Mucosa of stomach (tissue), 1 donor: ENCODE data around the gene COQ7.
A peak's percentile ranks its signal among the peaks of the same experiment; 100 is the strongest.

ENCODE experiments used
- H3K27me3 ChIP-seq: one replicate; pipeline ENCODE4 v1.7.0; 2013; ENCODE audit warnings: mild to moderate bottlenecking, low read length; ENCODE audit not compliant: control insufficient read depth, insufficient read depth
- H3K36me3 ChIP-seq: one replicate; pipeline ENCODE4 v1.7.0; 2013; ENCODE audit warnings: low read length; ENCODE audit not compliant: control insufficient read depth, insufficient read depth
- H3K4me1 ChIP-seq: one replicate; pipeline ENCODE4 v1.7.0; 2013; ENCODE audit warnings: mild to moderate bottlenecking, low read length; ENCODE audit not compliant: control insufficient read depth, insufficient read depth
- H3K4me3 ChIP-seq: one replicate; pipeline ENCODE4 v1.7.0; 2013; ENCODE audit warnings: low read length
- H3K9ac ChIP-seq: one replicate; pipeline ENCODE4 v1.7.0; 2013; ENCODE audit warnings: mild to moderate bottlenecking, low read length, moderate library complexity
- H3K9me3 ChIP-seq: one replicate; pipeline ENCODE4 v1.7.0; 2013; ENCODE audit warnings: mild to moderate bottlenecking, low read length, moderate library complexity; ENCODE audit not compliant: control insufficient read depth
- donor health status: Pancreatic carcinoma.

Gene COQ7

DNA sequence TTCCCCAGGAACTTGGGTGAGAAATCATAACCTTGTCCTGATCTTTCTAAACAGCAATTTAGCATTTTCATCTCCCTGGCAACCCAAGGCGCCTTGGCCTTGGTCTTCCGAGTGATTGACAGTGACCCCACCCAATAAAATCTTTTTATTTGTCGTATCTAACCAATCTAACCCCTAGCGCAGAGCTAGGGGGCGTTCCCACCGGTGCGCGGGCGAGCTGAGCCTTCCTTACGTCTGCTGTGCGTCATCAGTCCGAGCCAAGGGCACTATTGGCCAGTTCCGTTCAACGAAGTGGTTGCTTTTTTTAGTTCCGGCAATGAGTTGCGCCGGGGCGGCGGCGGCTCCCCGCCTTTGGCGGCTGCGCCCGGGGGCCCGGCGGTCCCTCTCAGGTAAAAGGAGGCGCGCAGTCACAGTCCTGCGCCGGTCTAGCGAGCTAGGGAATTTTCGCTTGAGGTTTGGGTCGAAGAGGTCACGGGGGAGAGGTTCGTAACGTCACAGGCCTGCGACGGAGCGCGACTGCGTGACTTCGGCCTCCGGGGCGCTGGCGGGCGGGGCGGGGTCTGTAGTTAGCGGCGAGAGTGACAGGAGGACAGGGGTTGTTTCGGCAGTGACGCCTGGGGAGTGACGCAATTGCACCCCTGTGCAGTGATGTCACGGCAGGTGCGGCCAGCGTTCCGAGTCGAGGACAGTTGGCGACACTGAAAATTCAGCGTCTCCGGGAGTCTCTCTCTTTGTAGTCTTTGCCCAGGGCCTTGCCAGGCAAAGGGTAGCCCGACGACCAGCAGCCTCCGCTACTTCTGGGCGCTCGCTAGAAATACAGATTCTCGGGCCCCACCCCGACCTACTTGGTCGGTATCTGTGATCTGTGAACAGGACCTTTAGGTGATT, at the start of gene COQ7:
Gene COQ7 (plus strand): TSS at position 266 of the 888 bp plus-strand sequence. CDS start 51 bp downstream, at position 317.
- Histone ChIP-seq H3K4me3 (peak within 1 kb of the TSS; percentile 95), H3K36me3 (no peaks in the 10 kb centered on the region), H3K4me1 (peaks cover 11% of the 10 kb centered on the region), H3K9me3 (no peaks in the 10 kb centered on the region), H3K27me3 (no peaks in the 10 kb centered on the region), H3K9ac (peak within 1 kb of the TSS; percentile 98)

DNA sequence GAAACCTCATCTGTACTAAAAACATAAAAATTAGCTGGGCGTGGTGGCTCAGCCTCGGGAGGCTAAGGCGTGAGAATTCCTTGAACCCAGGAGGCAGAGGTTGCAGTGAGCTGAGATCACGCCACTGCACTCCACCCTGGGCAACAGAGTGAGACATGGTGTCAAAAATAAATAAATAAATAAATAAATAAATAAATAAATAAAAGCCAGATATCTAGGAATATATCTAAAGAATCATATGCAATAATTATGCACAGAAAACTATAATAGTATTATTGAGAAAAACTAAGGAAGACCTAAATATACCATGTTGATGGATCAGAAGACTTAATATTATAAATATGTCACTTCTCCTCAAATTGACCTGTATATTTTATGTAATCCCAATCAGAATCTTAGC, 46.7 kb upstream of the COQ7 start:
- peaks cover 5% of the 10 kb centered on the region for H3K36me3 ChIP-seq
- H3K9me3 ChIP-seq: no peaks in the 10 kb centered on the region
- H3K4me3 ChIP-seq: no peak overlapping the region
- no peaks in the 10 kb centered on the region for H3K4me1 ChIP-seq
- no peak overlapping the region for H3K9ac ChIP-seq
- H3K27me3 ChIP-seq: no peaks in the 10 kb centered on the region

DNA sequence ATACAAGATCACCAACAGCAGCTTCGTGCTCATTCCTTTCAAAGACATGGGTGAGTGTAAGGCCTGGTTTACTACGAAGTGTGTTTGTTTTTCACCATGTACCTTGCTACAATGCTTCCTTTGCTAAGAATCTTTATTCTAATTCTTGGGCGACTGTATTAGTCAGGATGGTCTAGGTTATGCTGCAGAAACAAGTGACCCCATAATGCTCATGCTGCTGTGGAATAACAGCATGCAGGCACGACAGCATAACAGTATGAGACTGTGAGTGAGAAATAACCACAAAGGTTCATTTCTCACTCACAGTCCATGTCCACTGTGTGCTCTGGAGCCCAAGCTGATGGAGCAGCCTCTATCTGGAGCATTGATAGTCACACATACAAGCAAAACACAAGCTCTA, 45.7 kb upstream of the COQ7 start:
- Histone ChIP-seq H3K9ac (no peak overlapping the region), H3K4me3 (no peak overlapping the region), H3K36me3 (peaks cover 5% of the 10 kb centered on the region), H3K27me3 (no peaks in the 10 kb centered on the region), H3K4me1 (no peaks in the 10 kb centered on the region), H3K9me3 (no peaks in the 10 kb centered on the region)

DNA sequence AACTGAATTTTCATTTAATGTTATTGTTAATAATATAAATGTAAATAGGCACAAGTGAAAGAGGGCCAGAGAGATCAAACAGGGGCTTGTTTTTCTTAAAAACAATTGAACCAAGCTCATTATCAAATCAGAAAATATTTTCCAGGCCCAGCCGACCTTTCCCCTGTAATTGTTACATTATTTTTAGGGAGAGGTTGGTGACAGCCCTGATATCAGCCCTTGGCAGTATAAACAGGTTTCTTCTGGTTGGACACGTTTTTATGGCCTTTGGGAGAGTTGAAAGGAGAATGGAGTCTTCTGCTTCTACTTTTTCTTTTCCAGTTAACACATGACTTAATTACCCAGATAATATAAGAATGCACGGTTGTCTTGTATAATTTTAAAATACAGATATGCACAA, 40.0 kb upstream of the COQ7 start:
- Histone ChIP-seq H3K9me3 (no peaks in the 10 kb centered on the region), H3K4me3 (no peak overlapping the region), H3K4me1 (peaks cover 11% of the 10 kb centered on the region), H3K9ac (no peak overlapping the region), H3K36me3 (no peaks in the 10 kb centered on the region), H3K27me3 (no peaks in the 10 kb centered on the region)

DNA sequence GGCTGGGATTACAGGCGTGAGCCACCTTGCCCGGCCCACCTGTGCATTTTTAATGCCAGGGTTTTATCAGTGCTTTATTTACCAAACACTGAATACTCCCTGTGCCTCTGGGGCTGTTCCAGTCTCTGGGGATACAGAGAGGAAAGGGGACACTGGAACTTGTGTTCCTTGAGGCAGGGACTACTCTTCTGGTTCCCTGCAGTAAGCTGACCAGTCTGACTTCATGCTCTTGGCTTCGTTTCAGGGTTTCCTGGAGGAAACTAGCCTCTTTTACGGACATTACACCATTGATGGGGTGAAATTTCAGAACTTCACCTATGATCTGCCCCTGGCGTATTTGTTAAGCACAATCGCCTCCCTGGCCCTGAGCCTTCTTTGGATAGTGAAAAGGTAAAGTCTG, 37.4 kb upstream of the COQ7 start:
- Histone ChIP-seq H3K27me3 (no peaks in the 10 kb centered on the region), H3K9me3 (no peaks in the 10 kb centered on the region), H3K9ac (no peak overlapping the region), H3K36me3 (no peaks in the 10 kb centered on the region), H3K4me1 (peaks cover 11% of the 10 kb centered on the region), H3K4me3 (no peak overlapping the region)

DNA sequence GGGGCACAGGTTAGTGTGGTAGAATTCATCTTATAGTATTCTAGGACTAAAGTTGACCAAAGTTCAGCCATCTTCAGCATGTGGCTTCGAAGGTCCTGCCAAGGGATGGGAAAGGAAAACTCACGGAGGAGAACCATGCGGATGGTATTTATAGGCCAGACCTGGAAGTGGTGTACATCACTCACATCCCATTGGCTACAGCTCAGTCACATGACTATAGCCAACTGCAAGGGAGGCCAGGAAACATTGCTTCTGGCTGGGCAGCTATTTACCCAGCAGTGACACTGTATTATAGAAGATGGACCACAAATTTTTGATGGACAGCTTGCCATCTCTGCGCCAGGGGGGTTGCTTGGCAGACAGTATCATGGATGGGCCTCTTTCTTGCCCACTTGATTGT, 35.7 kb upstream of the COQ7 start:
- no peaks in the 10 kb centered on the region for H3K9me3 ChIP-seq

DNA sequence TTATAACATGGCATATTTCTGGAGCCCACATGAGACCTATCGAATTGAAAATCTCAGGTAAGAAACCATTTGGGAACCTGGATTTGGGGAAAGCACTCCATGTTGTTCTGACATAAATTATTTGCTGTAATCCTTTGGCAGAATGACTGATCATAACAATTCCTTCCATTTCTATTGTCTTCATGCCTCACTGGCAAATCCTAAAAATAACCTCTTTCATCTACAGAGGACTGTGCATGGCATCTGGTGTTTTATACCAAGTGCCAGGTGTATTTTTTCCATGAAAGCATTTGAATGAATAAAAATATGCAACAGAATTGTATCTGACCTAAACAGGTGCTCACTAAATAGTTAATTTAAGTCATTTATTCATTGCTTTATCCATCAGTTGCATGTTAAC, 33.7 kb upstream of the COQ7 start:
- H3K36me3 ChIP-seq: no peaks in the 10 kb centered on the region
- no peaks in the 10 kb centered on the region for H3K4me1 ChIP-seq
- no peaks in the 10 kb centered on the region for H3K9me3 ChIP-seq
- no peak overlapping the region for H3K9ac ChIP-seq
- no peaks in the 10 kb centered on the region for H3K27me3 ChIP-seq
- H3K4me3 ChIP-seq: no peak overlapping the region

More for the DNA sequence above, 35.7 kb upstream of the COQ7 start:
- Histone ChIP-seq H3K4me1 (peaks cover 11% of the 10 kb centered on the region), H3K9ac (no peak overlapping the region), H3K4me3 (no peak overlapping the region), H3K36me3 (no peaks in the 10 kb centered on the region), H3K27me3 (no peaks in the 10 kb centered on the region)

DNA sequence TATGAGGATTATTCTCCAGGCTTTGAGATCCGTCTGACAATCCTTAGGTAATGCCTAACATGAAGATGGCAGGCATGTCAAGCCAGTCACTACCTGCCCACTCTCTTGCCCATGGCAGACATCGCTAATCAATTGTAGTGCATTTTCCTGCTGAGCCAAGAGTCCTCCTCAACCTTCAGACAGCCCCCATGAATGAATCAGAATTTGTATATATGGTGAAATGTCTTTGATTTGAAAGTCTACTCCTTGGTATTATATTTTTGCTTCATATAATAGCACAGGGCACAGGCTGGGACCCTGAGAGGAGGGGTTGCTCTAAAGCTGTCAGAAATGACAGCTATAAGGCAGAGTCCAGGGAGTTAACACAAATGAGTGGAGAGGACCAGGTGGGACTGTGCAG, 27.0 kb upstream of the COQ7 start:
- Histone ChIP-seq H3K27me3 (no peaks in the 10 kb centered on the region), H3K4me3 (no peak overlapping the region), H3K9me3 (no peaks in the 10 kb centered on the region), H3K9ac (no peak overlapping the region), H3K36me3 (no peaks in the 10 kb centered on the region), H3K4me1 (no peaks in the 10 kb centered on the region)

DNA sequence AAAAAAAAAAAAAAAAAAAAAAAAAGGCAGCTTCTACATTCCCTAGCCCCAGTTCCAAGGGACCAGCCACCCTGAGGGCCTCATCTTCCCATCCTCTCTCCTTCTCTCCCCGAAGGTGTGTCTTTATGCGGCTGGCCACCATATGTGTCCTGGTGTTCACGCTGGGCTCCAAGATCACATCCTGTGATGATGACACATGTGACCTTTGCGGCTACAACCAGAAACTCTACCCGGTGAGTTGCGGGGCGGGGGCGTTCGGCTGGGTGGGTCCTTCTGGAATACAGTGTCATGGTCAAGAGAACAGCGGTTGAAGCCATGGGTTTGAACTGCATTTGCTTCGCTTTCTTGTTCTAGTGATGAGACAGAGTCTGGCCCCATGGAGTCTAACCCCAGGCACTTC, 22.6 kb upstream of the COQ7 start:
- Histone ChIP-seq H3K27me3 (no peaks in the 10 kb centered on the region), H3K4me1 (no peaks in the 10 kb centered on the region), H3K36me3 (no peaks in the 10 kb centered on the region), H3K9me3 (no peaks in the 10 kb centered on the region), H3K9ac (no peak overlapping the region), H3K4me3 (no peak overlapping the region)

DNA sequence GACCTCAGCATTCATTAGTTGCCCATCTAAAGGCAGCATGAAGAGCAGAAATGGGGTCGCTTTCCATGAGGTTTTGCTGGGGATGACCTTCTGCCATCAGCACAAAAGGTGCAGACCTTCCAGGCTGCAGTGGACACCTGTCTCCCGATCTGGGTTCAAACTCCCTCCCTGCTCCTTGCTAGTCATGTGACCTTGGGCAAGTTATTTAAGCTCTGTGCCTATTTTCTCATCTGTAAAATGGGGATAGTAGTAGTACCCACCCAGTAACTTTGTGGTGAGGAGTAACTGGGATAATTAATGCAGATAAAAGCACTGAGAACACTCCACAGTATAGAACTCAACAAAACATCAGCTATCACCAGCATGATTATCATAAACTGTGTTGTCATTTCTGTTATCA, 21.4 kb upstream of the COQ7 start:
- Histone ChIP-seq H3K4me1 (no peaks in the 10 kb centered on the region), H3K9me3 (no peaks in the 10 kb centered on the region), H3K27me3 (no peaks in the 10 kb centered on the region), H3K9ac (no peak overlapping the region), H3K36me3 (no peaks in the 10 kb centered on the region), H3K4me3 (no peak overlapping the region)

DNA sequence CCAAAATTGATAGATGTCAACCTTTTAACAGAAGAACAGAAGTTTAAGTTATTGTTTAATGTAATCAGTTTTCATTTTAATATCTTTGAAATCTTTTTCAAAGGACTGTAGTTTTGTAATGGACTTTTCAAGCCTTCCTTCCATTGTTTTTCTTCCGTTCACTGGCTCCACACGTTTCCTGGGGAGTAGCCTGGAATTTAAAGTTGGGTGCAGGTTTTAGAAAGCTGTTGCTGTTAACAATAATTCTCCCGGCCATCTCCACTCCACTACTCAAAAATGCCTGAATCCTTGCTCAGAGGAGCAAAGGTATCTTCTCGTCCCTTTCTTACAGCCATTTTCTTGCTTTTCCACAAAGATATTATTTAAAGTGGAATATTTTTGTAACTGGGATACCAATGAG, 4.7 kb upstream of the COQ7 start:
- no peaks in the 10 kb centered on the region for H3K36me3 ChIP-seq
- H3K27me3 ChIP-seq: no peaks in the 10 kb centered on the region
- H3K4me3 ChIP-seq: no peak overlapping the region
- H3K9me3 ChIP-seq: no peaks in the 10 kb centered on the region
- no peak overlapping the region for H3K9ac ChIP-seq
- H3K4me1 ChIP-seq: peaks cover 6% of the 10 kb centered on the region

DNA sequence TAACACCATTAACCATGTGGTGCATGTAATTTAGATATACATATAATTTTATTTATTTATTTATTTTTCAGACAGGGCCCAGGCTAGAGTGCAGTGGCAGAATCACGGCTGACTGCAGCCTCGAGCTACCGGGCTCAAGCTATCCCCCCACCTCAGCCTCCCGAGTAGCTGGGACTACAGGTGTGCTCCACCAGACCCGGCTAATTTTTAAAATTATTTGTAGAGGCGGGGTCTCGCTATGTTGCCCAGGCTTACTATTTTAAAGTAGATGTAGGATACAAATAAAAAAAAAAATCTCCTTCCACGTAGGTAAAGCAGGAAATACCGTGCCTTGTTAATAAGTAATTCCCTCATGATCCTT, 446 bp upstream of the COQ7 start:
- H3K9ac ChIP-seq: peak overlapping the region; percentile 98

More for the DNA sequence above, 446 bp upstream of the COQ7 start:
- no peaks in the 10 kb centered on the region for H3K36me3 ChIP-seq
- peak overlapping the region; percentile 95 for H3K4me3 ChIP-seq
- no peaks in the 10 kb centered on the region for H3K27me3 ChIP-seq
- H3K4me1 ChIP-seq: peaks cover 11% of the 10 kb centered on the region
- H3K9me3 ChIP-seq: no peaks in the 10 kb centered on the region
